MG63 (cell line): ENCODE measurements around the gene MIA3. TPM values are rescaled to one million over a fixed set of nuclear protein-coding genes. Genes with fewer than 3 reads are reported as not detected.
A peak's percentile ranks its signal among the peaks of the same experiment; 100 is the strongest.
"Not testable (repeated sequence)": the region's sequence is repeated elsewhere in the genome, so short reads cannot be mapped to it uniquely, and the experiment has no call there.

ENCODE experiments used
- DNase-seq: peaks from one replicate; pipeline ENCODE4 v3.0.0-alpha.2; 2020
- H3K27me3 ChIP-seq: fragments of 250-450 bp; sonication (Bioruptor Pico); 2 replicates; pipeline ENCODE4 v1.5.1; 2020; ENCODE audit warnings: mild to moderate bottlenecking, moderate library complexity
- H3K36me3 ChIP-seq: fragments of 250-450 bp; sonication (Bioruptor Pico); 2 replicates; pipeline ENCODE4 v1.5.1; 2020; ENCODE audit warnings: mild to moderate bottlenecking, moderate library complexity
- H3K4me3 ChIP-seq: fragments of 250-450 bp; sonication (Bioruptor Pico); 2 replicates; pipeline ENCODE4 v1.5.1; 2020; ENCODE audit warnings: mild to moderate bottlenecking, moderate library complexity
- H3K9me3 ChIP-seq: fragments of 250-450 bp; sonication (Bioruptor Pico); 2 replicates; pipeline ENCODE4 v1.5.1; 2020; ENCODE audit warnings: mild to moderate bottlenecking, moderate library complexity
- total RNA-seq: library from RNA; depleted of rRNA; stranded (reverse); fragments of >200 nt; shearing (Covaris generic); gene quantifications from 2 replicates; pipeline ENCODE4 v1.2.3, GENCODE V29; 2014; ENCODE audit warnings: low replicate concordance

The MIA3 gene
- total RNA-seq, 1 experiment from 2014 or later: 18.2 TPM

DNA sequence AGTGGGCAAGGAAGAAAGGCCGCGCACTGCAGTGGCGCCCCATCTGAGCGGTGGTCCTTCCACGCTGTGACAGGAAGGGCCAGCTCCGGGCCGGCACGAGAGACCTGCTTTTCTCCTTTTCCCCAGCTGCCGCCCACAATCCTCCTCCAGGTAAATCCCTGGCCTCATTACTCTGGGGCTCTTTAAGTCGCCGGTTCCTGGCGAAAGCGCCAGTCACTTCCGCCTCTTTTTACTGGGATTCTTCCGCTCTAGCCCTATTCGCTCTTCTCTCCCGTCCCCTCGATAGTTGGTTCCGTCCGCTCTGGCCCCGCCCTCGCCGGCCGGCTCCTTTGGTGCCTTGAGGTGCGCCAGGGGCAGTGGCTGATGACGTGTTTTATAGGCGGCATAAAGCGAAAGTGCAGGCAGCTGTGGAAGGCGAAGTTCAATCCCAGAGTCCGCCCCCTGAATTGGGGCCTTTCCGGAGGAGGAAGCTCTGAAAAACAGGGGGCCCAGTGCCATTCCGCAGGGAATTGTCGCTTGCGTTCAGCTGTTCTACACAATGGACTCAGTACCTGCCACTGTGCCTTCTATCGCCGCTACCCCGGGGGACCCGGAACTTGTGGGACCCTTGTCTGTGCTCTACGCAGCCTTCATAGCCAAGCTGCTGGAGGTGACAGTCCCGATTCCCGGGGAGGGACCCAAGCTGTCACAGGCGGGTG, 26.2 kb downstream of the MIA3 start:
- no peaks in the 10 kb centered on the region for H3K27me3 ChIP-seq
- H3K9me3 ChIP-seq: no peaks in the 10 kb centered on the region
- H3K36me3 ChIP-seq: peaks cover 19% of the 10 kb centered on the region
- DNase-seq: peak; percentile 100
- peak overlapping the region; percentile 90 for H3K4me3 ChIP-seq

DNA sequence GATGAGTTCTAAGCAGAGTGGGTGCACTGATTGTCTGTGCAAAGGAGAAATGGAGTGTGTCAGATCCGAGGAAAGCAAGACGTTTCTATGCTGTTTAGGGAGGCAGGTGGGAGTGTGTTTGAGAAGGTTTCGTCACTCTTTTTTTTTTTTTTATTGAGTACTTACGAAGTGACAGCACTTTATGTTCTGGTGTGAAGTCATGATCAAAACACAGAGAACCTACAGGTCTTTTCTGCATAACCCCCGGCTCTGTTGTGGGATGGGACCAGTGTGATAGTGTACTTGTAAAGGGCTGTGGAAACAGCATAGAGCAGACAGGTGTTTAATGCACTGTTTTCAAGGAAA, 26.7 kb downstream of the MIA3 start:
- Histone ChIP-seq H3K27me3 (no peaks in the 10 kb centered on the region), H3K36me3 (peaks cover 19% of the 10 kb centered on the region), H3K4me3 (peak overlapping the region; percentile 90), H3K9me3 (no peaks in the 10 kb centered on the region)
- no peak for DNase-seq

- no peak for DNase-seq
- H3K4me3 ChIP-seq: no peak overlapping the region
- peaks cover 66% of the 10 kb centered on the region for H3K36me3 ChIP-seq
- no peaks in the 10 kb centered on the region for H3K9me3 ChIP-seq
- H3K27me3 ChIP-seq: no peaks in the 10 kb centered on the region
Measured at GRCh38 chr1:222652676-222653075, 34.8 kb downstream of the MIA3 start.

DNA sequence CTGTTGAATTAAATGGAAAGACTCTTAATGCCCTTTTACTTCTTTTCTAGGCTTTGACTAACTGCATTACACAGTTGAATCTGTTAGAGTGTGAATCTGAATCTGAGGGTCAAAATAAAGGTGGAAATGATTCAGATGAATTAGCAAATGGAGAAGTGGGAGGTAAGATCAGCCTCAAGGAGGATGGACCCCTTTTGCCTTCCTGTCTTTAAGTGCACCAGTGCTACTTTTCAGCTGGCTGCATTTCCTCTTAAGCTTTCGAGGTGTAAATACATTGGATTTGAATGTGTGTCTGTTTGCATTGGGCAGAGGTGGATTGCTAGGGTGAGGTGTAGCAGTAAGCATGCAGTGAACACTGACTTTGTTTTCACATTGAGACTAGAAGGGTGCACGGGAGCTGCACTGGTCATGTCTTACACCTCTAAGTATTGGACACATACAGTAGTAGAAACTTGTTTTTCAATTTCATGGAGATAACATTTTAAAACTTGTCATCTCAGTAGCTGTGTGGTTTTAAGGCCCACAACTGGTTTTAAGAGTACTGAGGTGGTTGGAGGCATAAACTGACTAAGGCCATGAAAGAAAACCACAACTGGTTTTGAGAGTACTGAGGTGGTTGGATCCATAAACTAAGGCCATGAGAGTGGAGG, 35.4 kb downstream of the MIA3 start:
- peaks cover 68% of the 10 kb centered on the region for H3K36me3 ChIP-seq
- H3K27me3 ChIP-seq: no peaks in the 10 kb centered on the region
- no peak overlapping the region for H3K4me3 ChIP-seq
- H3K9me3 ChIP-seq: no peaks in the 10 kb centered on the region
- DNase-seq: no peak

- DNase-seq: peak; percentile 43
Measured at GRCh38 chr1:222654849-222655248, 37.0 kb downstream of the MIA3 start.

GRCh38 chr1:222656391-222657155, 38.7 kb downstream of the MIA3 start:
- Histone ChIP-seq H3K4me3 (no peak overlapping the region), H3K9me3 (no peaks in the 10 kb centered on the region), H3K27me3 (no peaks in the 10 kb centered on the region), H3K36me3 (peaks cover 83% of the 10 kb centered on the region)
- no peak for DNase-seq

More at GRCh38 chr1:222654849-222655248, 37.0 kb downstream of the MIA3 start:
- H3K36me3 ChIP-seq: peaks cover 77% of the 10 kb centered on the region
- no peaks in the 10 kb centered on the region for H3K9me3 ChIP-seq
- H3K4me3 ChIP-seq: no peak overlapping the region
- H3K27me3 ChIP-seq: no peaks in the 10 kb centered on the region

DNA sequence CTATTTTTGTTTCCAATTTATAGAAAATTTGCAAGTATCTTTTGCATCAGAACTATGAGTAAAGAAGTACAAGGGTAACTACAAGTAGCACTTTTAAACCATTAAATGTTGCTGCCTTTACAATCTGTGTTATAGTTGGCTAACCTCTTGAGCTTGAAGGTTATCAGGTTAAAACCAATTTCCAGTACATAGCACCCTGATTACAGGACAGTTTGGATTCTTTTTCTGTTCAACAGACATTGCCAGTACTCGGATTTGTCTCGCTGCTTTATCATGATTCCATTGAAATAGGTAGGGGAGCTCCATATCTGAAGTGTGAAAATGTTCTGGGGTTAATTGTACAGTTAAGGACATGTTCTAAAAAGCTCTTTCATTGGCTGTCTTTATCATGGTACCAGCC, 40.0 kb downstream of the MIA3 start:
- peaks cover 83% of the 10 kb centered on the region for H3K36me3 ChIP-seq
- H3K27me3 ChIP-seq: no peaks in the 10 kb centered on the region
- no peaks in the 10 kb centered on the region for H3K9me3 ChIP-seq
- no peak for DNase-seq
- no peak overlapping the region for H3K4me3 ChIP-seq

- Histone ChIP-seq H3K4me3 (no peak overlapping the region), H3K36me3 (peaks cover 90% of the 10 kb centered on the region), H3K27me3 (no peaks in the 10 kb centered on the region), H3K9me3 (no peaks in the 10 kb centered on the region)
- no peak for DNase-seq
Measured at GRCh38 chr1:222663431-222663934, 45.6 kb downstream of the MIA3 start.

DNA sequence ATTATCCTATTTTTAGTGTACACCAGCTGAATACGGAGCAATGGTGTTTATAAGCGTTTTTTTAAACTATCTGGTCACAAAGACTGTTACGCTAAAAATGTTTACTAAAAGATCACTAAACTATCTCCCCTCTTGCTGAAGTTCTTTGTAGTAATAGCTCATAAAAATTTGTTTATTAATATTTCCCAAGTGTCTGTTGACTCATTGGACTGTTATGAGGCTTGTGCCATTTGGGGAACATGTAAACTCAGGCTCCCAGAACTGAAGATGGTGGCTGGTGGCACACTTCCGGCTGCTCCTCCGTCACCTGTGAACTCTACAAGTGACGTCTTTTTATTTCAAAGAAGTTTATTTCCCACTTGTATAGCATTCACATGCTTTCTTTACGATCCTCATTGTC, 48.1 kb downstream of the MIA3 start:
- H3K36me3 ChIP-seq: peaks cover 77% of the 10 kb centered on the region
- no peaks in the 10 kb centered on the region for H3K27me3 ChIP-seq
- no peaks in the 10 kb centered on the region for H3K9me3 ChIP-seq
- no peak overlapping the region for H3K4me3 ChIP-seq
- DNase-seq: no peak

GRCh38 chr1:222668184-222668583, 50.3 kb downstream of the MIA3 start:
- peaks cover 62% of the 10 kb centered on the region for H3K36me3 ChIP-seq
- DNase-seq, H3K27me3 ChIP-seq, H3K4me3 ChIP-seq, H3K9me3 ChIP-seq: not testable (repeated sequence)

DNA sequence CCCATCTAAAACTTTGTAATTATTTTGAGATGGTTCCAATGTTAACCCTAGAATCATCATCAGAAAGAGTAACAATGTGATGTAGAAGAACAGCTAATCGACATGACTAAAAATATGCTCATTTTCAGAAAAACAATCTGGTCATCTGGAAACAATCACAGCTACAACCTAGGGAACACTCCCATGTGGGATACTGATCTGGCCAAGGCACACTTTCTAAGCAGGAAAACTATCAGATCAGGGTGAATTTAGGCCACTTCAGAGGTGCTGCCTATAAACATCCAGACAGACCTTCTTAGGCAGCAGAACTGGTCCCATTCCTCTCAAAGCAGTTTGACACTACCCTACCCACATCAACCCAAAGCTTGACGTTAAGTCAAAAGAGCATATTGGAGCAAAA, 51.2 kb downstream of the MIA3 start:
- not testable (repeated sequence) for DNase-seq, H3K4me3 ChIP-seq, H3K9me3 ChIP-seq, H3K27me3 ChIP-seq
- H3K36me3 ChIP-seq: peaks cover 55% of the 10 kb centered on the region

DNA sequence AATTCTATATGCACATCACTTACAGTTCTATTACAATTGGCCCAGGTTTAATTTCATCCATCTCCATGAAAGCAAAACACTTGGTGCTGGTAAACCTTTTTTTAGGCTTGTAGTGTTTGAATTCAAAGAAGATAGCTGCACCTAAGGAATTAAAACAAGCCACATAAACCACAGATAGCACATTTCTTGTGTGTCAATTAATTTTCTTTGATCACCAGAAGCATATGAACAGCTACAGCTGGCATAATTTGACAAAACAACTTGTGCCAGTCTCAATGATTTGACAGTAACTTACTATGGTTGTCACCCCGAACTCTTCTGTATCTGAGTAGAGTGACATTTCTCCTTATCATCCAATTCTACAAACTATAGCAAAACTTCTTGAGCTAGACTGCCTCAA, 52.2 kb downstream of the MIA3 start:
- H3K4me3 ChIP-seq: no peak overlapping the region
- H3K27me3 ChIP-seq: no peaks in the 10 kb centered on the region
- H3K36me3 ChIP-seq: peaks cover 56% of the 10 kb centered on the region
- H3K9me3 ChIP-seq: no peaks in the 10 kb centered on the region
- no peak for DNase-seq

DNA sequence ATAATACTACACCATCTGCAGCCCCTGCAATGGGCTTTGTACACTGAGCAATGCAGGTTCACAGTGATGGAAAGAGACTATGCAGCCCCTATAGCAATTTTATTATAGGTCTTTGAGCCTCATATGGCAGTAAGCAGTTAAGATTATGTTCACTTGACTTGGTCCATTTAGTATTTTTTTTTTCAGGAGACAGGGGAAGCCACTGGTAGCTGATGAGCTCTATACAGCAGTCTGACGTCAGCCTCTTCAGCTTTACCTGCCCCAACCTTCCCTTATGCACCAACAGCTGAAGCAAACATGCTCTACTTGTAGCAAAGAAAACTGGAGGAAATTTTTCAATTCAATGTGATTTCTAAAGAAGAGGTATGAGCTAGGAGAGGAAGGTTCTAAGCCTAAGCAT, 62.2 kb downstream of the MIA3 start:
- Histone ChIP-seq H3K4me3 (no peak overlapping the region), H3K36me3 (peaks cover 17% of the 10 kb centered on the region), H3K9me3 (no peaks in the 10 kb centered on the region), H3K27me3 (no peaks in the 10 kb centered on the region)
- DNase-seq: no peak

- Histone ChIP-seq H3K27me3 (no peaks in the 10 kb centered on the region), H3K9me3 (no peaks in the 10 kb centered on the region), H3K36me3 (peaks cover 41% of the 10 kb centered on the region), H3K4me3 (no peak overlapping the region)
- no peak for DNase-seq
Measured at GRCh38 chr1:222691016-222691415, 73.1 kb downstream of the MIA3 start.

DNA sequence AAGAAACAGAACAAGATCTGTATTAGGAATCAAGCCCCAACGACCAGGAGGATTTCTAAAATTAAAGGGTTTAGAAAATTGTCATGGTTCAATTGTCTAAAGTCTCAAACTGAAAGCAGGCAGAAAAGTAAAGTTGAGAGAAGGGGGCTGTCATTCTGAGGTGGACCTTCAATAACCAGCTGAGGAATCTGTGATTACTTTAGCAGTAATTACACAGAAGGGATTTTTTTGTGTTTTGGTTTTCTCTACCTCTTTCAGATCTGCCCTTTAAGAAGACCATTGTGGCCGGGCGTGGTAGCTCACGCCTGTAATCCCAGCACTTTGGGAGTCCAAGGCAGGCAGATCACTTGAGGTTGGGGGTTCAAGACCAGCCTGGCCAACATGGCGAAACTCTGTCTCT, 77.0 kb downstream of the MIA3 start:
- Histone ChIP-seq H3K36me3 (peaks cover 35% of the 10 kb centered on the region), H3K27me3 (no peaks in the 10 kb centered on the region), H3K4me3 (no peak overlapping the region), H3K9me3 (no peaks in the 10 kb centered on the region)
- no peak for DNase-seq

GRCh38 chr1:222696741-222697140, 78.8 kb downstream of the MIA3 start:
- Histone ChIP-seq H3K4me3 (no peak overlapping the region), H3K36me3 (peaks cover 40% of the 10 kb centered on the region), H3K9me3 (no peaks in the 10 kb centered on the region), H3K27me3 (no peaks in the 10 kb centered on the region)
- no peak for DNase-seq

DNA sequence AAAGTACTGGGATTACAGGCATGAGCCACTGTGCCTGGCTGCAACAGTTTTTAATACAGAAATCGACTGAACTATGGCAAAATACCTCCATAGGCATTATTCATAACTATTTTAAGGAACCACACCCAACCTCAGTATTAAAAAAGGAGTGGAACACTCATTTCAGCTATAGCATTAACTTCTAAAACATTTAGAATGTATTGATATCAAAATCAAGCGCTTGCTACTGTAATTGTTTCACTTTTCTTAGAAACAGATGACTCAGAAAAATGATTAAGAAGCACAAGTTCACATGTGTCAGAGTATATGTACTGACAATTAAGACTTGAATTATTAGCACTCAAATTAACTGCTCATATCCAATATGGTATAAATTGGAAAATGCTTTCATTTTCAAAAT, 79.3 kb downstream of the MIA3 start:
- H3K9me3 ChIP-seq: no peaks in the 10 kb centered on the region
- peaks cover 45% of the 10 kb centered on the region for H3K36me3 ChIP-seq
- DNase-seq: no peak
- no peak overlapping the region for H3K4me3 ChIP-seq
- H3K27me3 ChIP-seq: no peaks in the 10 kb centered on the region
